Glomerular visceral epithelial cell (primary cell): ENCODE measurements around the gene COPE.
"Not testable (repeated sequence)": the region's sequence is repeated elsewhere in the genome, so short reads cannot be mapped to it uniquely, and the experiment has no call there.

Source experiments
- DNase-seq: peaks from one replicate; pipeline ENCODE4 v3.0.0-alpha.2; 2016; ENCODE audit errors: extremely low spot score

The COPE gene

GRCh38 chr19:18919086-18919899 lies at the start of gene COPE, which contains the start of gene DDX49:
Gene COPE, minus strand, starts transcription at chr19:18919387. Its CDS starts 39 bp downstream, at chr19:18919348.
Gene DDX49, plus strand, starts transcription at chr19:18919715. Its CDS starts 27 bp downstream, at chr19:18919742.
- DNase-seq = peak; percentile 100

DNA sequence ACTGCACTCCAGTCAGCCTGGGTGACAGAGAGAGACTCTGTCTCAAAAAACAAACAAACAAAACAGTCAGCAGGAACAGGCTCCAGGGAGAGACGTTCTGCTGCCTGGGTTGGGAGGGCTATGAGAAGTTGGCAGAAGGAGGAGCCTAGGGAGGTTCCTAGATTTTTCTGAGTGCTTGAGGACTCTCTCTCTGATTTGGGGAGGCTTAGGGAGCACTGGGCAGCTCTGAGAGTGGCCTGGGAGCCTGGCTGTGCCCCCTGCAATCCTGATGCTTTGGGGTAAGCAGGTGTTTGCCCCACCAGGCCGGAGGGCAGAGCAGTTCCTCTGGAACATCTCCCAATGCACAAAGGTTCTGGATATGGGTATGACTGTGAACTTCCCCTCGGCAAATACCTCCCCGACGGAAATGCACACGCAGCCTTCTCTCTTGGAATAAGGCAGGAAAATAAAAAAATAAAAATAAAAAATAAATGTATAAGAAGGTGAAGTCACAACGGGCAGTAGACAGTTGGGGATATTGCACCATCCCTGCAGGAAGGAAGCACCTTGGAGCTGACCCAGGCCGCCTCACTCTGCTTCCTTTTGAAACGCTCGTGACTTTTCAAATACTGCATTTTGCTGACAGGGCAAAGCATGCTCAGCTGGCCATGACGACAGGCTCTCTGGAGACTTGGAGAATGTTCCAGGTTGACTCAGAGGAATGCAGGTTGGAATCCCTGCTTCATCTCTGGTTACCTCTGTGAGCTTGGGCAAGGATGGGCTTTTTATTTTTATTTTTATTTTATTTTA lies 48.4 kb upstream of the COPE start:
- peak; percentile 84 for DNase-seq

- DNase-seq = no peak
Measured at GRCh38 chr19:18966307-18966706, 47.1 kb upstream of the COPE start.

- DNase-seq = no peak
Measured at GRCh38 chr19:18964121-18964520, 44.9 kb upstream of the COPE start.

GRCh38 chr19:18961767-18962620 lies 42.8 kb upstream of the COPE start:
- DNase-seq = no peak

- no peak for DNase-seq
Measured at GRCh38 chr19:18960370-18960769, 41.2 kb upstream of the COPE start.

DNA sequence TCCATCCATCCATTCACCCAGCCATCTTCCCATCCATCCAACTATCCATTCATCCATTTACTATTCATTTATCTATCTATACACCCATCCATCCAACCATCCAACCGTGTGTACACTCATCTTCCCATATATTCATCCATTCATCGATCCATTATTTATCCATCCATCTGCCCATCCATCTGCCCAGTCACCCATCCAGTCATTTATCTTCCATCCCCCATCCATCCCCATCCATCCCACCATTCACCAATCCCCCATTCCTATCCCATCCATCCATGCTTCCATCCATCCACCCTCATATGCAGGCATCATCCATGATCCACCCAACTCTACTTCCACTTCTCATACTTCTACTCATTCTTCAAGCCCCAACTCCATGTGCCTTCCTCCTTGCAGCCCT lies 35.9 kb upstream of the COPE start:
- DNase-seq = no peak

DNA sequence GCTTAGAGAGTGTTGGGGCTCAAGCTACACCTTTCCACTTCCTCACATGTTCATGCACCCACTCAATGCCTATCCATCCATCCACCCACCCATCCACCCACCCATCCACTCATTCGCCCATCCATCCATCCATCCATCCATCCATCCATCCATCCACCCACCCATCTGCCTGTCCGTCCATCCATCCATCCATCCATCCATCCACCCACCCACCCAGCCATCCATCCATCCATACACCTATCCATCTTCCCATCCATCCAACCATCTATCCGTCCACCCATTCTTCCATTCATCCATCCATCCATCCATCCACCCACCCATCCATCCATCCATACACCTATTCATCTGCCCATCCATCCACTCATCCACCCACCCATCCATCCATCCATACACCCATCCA lies 34.9 kb upstream of the COPE start:
- DNase-seq = no peak

GRCh38 chr19:18952364-18953003 lies 33.3 kb upstream of the COPE start:
- DNase-seq = not testable (repeated sequence)

- DNase-seq = no peak
Measured at GRCh38 chr19:18951721-18952281, 32.6 kb upstream of the COPE start.

DNA sequence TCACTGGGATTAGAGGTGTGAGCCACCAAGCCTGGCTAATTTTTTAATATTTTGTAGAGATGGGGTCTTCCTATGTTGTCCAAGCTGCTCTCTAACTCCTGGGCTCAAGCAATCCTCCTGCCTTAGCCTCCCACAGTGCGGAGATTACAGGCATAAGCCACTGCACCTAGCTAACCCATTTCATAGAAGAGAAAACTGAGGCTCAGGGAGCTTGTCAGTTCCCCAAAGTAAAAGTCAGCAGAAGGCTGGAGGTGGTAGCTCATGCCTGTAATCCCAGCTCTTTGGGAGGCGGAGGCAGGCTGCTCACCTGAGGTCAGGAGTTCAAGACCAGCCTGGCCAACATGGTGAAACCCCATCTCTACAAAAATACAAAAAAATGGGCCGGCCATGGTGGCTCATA lies 30.7 kb upstream of the COPE start:
- no peak for DNase-seq

- no peak for DNase-seq
Measured at GRCh38 chr19:18948976-18949356, 29.8 kb upstream of the COPE start.

GRCh38 chr19:18948075-18948975 lies 29.1 kb upstream of the COPE start:
- no peak for DNase-seq

DNA sequence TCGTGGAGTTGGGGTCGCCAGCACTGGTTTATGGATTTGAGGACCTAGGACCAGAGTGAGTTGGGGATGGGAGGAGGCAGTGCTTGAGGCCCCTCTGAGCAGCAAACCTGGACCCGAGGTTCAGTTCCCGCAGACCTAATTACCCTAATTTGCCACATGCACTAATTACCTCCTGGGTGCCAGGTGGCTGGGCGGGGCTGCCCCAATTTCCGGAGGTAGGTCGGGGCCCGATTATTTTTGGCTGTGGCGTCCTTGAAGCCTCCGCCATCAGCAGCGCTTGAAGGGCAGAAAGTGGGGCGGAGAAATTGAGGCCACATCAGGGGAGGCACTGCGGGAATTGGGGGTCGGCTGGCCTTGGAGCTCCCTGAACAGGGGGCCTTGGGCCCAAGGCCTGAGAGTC lies 27.7 kb upstream of the COPE start:
- DNase-seq = no peak

GRCh38 chr19:18946335-18946734 lies 27.1 kb upstream of the COPE start:
- no peak for DNase-seq

DNA sequence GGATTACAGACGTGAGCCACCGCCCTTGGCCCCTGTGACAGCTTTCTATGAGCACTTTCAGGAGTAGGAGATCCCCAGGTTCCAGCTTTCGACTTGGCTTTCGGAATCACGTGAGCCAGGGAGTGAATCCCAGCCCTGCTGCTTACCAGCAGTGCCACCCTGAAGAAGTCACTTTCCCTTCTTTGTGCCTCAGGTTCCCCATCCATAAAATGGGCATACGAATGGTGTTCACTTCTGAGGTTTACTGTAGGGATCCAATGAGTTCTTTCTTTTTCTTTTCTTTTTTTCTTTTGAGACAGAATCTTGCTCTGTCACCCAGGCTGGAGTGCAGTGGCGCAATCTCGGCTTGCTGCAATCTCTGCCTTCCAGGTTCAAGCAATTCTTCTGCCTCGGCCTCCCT lies 26.1 kb upstream of the COPE start:
- DNase-seq = no peak

- no peak for DNase-seq
Measured at GRCh38 chr19:18943465-18943864, 24.3 kb upstream of the COPE start.

GRCh38 chr19:18942692-18943091 lies 23.5 kb upstream of the COPE start:
- DNase-seq = no peak

DNA sequence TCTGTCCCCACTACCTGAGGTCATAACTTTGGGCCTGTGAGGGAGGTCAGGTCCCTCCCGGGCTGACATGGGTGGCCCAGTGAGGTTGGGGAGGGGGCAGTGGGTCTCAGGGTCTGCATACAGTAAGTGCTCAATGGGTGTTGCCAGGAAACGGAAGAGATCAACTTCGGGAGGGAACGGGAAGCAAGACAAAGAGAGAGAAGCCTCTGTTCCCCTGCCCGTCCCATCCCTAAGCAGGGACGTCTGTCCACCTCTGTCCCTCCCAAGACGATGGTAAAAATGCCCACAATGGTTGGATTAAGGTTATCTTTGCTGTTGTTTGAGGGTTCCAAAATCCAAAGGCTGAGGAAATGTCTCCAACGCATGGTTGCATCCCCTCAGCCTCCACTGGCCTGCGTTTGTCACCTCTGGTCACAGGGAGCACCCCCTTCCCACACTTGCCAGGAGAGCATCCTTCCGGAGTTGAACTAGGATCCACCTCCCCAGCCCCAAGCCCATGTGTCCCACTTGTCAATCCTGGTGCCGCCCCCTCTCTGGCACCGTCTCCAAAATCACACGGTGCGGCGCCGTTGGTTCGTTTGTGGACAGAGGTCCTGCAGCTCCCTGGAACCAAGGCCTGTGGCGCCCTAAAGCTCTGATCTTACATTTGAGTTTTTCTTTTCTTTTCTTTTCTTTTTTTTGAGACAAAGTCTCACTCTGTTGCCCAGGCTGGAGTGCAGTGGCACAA lies 22.6 kb upstream of the COPE start:
- DNase-seq = no peak
